B cell (primary cell): Measurements from ENCODE around the gene SAP130.

ENCODE experiments used
- CTCF ChIP-seq: fragments of 200-600 bp; IDR thresholded peaks from one replicate; pipeline ENCODE4 v1.8.0; 2022; ENCODE audit warnings: antibody characterized with exemption, mild to moderate bottlenecking
- EZH2 ChIP-seq: IDR thresholded peaks from 2 replicates; pipeline ENCODE4 v1.6.1; 2012; ENCODE audit warnings: borderline replicate concordance, low read depth, mild to moderate bottlenecking, moderate library complexity, low read length; ENCODE audit not compliant: insufficient read depth, poor library complexity, severe bottlenecking

GRCh38 chr2:128058114-128058513, 30.3 kb upstream of the SAP130 start:
- TF ChIP-seq CTCF (no peak), EZH2 (no peak)
